Cardiac septum (tissue), 1 donor: Measurements from ENCODE around the gene GFPT2. TPM values are rescaled to one million over a fixed set of nuclear protein-coding genes. Genes with fewer than 3 reads are reported as not detected.

Experiments
- DNase-seq: peaks from one replicate; pipeline ENCODE4 v3.0.0-alpha.2; 2020; ENCODE audit warnings: low spot score
- intact Hi-C: fragments of 100-400 bp; cut with DNase I; formaldehyde crosslinking; loops from one replicate; pipeline ENCODE4 v1.14.0; 2022
- total RNA-seq: library from RNA; stranded (reverse); fragmentation: NEBNext Ultra II Directional; extraction: Animal tissue kit (Norgen Biotek cat#: 25700); gene quantifications from one replicate; pipeline ENCODE4 v1.2.1, GENCODE V29; 2021
- donor health status: DM: no; HTN: no; CAD: no.

Gene GFPT2
- total RNA-seq, 1 donor from 2014 or later = 12.9 TPM

DNA sequence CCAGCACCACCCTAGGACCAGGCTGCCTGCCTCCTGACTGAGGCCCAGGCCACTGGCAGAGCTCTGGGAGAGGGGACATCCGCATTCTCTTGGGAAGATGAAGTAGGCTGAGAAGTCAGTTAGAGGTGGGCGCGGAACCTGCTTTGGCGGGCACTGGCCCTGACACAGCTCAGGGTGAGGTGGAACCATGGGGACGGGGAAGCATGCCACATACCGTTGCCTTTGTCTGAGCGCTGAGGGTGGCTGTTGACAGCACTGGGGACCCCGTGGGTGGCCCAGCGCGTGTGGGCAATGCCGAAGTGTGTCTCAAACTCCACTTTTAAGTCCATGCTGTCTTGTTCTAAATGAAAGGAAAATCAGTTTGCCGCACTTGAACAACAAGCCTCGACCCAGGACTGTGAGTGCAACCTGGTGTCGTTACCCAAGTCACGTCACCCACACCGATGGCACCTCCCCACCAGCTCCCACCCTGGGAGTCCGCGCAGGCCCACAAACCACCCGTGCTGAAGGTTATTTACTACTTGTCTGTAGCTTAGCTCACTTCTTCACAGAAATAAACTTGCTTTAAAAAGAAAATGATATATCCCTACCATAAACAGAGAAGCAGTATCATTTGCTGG, 17.4 kb downstream of the GFPT2 start:
- no peak for DNase-seq
- intact Hi-C loops = no loop called here

DNA sequence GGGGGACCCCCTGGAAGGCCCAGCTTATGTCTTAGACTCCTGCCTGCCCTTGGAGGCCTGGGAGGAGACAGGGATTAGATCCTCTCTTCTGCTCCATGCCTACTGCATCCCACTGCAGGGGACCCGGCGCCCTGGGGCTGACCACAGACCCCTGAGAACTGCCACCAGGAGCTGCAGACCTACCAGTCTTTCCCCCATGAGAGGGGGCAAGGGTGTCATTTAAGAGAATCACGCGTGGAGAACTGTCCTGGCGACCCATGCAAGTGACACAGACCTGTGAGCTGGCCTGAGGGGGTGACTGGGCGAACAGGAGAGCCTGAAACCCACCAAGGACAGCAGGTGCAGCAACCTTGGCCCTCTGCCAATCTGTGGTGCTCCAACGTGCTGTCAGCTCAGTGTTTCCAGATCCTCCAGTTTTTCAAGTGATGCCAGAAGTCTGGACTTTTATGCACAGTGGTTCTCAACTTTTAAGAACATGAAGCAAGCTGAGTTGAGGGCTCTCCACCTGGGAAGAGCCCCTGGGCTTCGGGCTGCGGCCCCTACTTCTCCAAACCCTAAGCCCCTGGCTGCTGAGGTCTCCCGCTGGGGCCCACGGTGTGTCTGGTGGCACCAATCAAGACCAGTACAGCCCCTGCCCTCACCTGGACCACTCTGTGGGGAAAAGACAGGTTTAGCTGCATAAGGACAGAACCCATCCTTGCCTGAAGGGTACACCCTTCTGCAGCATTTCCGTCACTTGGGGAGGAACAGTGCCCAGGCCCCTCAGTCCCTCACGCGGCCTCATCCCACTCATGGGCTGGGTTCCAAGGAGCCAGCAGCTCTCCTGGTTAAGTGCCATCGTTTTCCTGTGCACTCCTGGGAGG, 18.2 kb downstream of the GFPT2 start:
- DNase-seq = no peak
- intact Hi-C loops = no loop called here

DNA sequence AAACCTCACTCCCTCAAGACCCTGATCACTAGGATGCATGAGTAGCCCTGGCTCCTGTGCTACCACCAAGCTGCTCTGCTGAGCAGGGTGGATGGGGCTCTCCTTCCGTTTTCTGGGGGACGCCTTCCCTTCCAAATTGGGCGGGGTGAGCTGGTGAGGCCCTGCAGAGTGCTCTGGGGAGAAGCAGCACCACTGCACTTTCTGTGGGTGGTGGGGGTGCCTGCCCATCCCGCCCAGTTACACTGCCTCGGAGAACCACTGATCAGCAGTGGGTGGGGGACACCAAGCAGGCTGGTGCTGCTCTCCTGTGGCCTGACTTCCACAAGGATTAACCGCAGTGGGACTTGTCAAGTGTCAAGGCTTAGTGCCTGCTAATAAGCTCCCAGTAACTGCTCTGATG, 19.0 kb downstream of the GFPT2 start:
- intact Hi-C loops = no loop called here
- no peak for DNase-seq

DNA sequence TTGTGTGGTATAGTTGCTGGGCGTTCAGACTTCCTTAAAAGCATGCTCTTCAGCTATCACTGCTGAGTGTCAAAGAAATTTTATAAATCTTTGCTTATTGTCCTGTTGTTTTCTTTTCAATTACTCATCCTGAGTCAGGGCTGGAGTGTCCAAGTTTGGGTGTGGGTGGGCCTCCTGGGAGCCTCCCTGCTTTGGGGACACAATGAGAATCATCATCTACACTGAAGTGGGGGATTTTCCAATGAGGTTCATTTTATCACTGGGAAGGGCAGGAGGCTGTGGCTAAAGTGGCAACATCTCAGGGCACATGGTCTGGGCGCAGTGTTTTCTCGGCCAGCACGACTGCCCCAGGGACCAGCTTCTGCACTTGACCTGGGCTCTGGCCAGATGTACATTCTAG, 19.5 kb downstream of the GFPT2 start:
- intact Hi-C loops = no loop called here
- no peak for DNase-seq

DNA sequence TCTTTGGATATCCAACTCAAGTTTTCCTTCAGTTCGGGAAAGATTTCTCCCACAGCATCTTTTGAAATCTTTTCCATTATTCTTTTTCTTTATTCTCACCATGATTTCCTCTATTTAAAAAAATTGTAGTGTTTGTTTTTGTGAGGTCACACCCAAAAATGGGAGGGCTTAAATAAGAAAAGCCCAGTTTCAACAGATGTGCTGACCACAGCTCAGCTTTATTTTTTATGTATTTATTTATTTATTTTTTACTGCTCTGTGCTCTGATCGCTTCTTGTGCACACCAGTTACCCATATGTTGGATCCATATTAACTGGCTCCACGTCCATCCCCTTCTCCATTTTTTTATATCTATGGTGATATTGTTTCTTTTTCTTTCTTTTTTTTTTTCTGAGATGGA, 20.3 kb downstream of the GFPT2 start:
- intact Hi-C loops = no loop called here
- DNase-seq = no peak

DNA sequence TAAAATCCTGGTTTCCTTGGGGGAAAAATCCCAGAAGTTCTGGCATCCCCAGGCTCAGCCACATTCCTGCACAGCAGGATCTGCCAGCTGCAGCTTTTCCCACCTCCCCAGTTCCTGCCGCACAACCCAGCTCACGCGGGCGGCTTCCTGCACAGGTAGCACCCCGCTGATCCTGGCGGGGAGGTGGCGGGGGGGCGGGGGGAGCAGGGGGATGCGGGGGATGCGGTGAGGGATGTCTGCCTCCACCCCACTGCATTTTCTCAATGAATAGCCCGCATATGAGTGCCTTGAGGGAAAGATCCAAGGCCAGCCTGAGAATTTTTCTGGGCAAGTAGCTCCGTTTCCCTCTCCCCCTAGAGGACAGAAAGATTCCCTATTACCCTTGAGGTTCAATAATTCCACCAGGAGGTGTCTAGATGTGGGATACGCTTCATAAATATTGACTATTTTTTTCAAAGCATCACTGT, 21.1 kb downstream of the GFPT2 start:
- intact Hi-C loops = no loop called here
- DNase-seq = no peak

DNA sequence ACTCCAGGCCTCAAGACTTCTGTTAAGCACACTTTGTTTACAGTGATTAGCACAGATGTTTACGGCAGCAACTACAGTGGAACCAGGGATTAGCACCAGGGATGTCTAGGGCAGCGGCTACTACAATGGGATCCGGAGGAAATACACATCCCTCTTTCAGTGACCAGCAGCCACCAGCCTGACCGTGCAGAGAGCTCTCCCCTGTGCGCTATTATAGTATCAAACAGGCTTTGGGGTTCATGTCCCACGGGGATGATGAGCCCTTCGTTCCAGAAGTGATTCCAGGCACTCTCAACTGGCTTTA, 21.5 kb downstream of the GFPT2 start:
- no peak for DNase-seq
- intact Hi-C loops = no loop called here

DNA sequence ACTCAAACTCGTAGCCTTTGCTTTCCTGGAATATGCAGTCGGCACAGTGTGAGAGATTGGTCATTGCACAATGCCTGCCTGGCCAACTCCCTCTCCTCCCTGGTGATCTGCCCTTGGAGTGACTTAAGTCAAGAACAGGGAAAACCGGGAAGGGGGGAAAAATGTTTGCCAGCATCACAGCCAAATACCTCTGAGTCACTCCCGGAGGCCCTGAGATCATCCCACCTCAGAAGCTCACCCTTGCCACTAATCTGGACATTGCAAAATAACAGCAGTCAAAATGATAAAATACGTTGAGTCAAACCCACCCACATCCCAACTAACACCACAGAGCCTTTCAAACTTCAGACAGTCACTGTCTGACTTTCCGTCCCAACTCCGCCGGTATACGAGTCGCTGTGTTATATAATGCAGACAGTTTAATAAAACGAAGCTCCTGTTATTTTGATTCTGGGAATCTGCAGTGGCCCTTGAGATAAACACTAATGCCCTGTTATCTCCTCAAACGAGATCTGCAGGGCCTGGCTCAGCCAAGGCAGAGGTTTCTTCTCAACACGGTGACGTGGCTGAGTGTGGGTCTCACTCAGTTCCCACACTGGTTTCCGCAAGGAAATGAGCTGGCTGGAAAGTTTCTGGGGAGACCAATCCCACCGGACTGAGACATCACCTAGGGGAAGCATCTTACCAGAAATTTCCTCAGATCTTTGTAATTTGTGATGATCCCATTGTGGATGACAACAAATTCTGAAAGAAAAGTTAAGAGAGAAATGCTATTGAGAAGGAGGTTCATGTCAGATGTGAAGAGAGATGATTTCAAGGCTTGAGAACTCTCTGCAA, 22.1 kb downstream of the GFPT2 start:
- intact Hi-C loops = no loop called here
- no peak for DNase-seq

DNA sequence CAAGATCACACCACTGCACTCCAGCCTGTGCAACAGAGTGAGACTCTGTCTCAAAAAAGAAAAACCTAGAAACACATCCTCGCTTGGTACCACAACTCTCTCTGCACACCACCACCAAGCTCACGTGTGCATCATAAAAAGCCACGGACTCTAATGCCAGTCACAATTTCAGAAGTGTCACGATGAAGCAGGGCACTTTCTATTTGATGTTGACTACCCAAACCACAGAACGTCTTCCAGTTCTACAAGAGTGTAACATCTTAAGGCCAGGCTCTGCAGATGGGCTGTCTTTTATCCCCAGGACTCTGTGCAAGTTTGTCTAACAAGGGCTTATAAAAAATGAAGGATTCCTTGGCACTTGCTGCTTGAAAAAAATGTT, 22.9 kb downstream of the GFPT2 start:
- DNase-seq = no peak
- intact Hi-C loops = no loop called here

DNA sequence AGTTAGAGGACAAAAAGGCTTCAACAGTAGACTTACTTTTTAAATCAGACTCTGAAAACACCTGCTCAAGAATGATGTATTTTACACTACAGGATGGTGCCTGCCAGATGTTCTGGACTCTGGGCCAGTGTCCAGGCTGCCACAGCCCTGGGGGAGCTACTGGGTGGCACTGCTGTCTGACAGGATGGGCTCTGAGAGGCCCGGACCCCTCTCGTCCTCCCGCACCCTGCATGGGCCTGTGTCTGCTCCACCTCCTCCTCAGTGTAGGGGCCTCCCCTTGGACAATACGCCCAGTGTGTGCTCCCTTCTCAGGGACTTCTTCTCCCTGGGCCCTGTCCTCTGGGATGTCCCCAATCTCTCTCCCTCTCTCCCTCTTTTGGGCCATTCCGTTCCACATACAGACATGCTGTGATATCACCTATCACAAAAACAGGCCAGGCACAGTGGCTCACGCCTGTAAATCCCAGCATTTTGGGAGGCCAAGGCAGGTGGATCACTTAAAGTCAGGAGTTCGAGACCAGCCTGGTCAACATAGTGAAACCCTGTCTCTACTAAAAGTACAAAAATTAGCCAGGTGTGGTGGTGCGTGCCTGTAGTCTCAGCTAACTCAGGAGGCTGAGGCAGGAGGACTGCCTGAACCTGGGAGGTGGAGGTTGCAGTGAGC, 23.4 kb downstream of the GFPT2 start:
- no peak for DNase-seq
- intact Hi-C loops = loop anchor here (5.0 kb wide), 2 partner anchors 37 to 202 kb away; partner anchors contain the start of gene MAPK9

DNA sequence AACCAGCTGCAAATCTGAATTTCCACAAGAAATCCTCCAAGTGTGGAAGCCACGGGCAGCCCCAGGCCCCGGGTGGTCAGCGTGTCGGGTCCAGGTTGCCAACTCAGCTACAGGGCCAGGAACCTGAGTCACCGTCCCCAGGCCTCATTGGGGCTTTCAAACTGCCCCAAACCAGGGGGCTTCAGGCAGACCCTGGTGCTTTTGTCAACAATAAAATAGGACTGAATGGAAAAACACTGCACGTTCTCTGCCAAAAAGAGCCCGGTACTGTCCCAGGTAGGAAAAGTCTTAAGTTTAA, 24.0 kb downstream of the GFPT2 start:
- DNase-seq = no peak
- intact Hi-C loops = loop anchor here (5.0 kb wide), 2 partner anchors 37 to 202 kb away; partner anchors contain the start of gene MAPK9

DNA sequence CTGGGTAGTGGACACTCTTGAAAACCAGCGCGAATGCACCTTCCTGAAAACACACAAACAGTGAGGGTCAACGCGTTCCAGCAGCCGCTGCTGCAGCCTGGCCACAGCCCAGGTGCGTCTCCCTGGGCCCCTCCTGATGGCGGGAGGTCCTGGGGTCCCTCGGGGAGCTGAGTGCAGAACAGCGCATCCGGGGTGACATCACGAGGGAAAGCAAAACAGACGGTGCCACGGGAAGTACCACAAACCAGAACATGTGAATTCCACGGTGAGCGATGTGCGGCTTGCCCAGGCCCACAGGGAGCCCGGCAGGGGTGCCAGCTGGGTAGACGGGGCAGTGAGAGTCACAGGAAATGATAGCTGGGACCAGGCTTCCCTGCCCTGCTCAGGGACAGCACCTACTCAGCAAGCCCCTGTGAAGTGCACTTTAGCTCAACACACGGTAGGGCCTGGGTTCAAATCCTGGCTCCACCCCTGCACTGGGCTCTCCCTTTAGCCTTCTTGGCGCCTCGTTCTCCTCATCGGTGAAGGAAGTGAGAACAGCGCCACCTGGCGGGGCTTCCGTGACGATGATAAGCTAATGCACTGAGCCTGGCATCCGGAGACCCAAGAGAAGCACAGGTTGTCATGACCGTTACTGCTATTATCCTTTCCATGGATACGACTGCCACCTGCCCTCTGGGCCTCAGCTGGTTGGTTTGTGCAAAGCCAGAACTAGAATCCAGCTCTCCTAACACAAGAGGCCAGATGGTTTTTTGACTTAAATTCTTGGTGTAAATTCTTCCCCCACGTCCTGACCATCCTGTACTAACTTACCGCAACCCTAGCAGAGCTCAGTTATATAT, 24.6 kb downstream of the GFPT2 start:
- peak; percentile 90 for DNase-seq
- intact Hi-C loops = loop anchor here (5.0 kb wide), 2 partner anchors 36 to 201 kb away; partner anchors contain the start of gene MAPK9

DNA sequence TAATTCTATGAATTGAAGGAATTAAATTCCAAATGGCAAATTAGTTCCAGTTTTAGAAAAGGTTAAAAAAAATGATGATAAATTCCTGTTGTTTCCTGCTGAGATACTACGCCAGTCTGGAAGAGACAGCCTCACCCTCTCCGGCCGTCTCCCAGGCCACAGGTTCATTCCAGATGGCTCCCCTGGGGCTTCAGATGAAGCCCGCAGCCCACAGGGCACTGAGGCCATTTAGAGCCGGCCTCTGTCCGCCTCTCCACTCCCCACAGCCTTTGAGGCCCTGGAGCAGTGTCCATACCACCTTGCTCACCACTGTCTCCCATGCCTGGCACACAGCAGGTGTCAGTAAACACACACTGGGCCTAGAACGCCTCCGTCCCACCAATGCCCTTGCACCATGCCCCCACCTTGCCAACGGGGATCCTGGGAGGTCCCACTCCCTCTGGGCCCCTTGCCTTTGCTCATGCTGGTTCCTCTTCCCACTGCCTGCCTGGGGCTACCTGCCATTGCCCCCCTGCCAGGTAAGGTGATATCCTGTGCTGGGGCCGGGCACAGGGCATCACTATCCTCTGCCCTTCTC, 26.1 kb downstream of the GFPT2 start:
- DNase-seq = no peak
- intact Hi-C loops = loop anchor here (5.0 kb wide), 2 partner anchors 35 to 200 kb away; partner anchors contain the start of gene MAPK9

DNA sequence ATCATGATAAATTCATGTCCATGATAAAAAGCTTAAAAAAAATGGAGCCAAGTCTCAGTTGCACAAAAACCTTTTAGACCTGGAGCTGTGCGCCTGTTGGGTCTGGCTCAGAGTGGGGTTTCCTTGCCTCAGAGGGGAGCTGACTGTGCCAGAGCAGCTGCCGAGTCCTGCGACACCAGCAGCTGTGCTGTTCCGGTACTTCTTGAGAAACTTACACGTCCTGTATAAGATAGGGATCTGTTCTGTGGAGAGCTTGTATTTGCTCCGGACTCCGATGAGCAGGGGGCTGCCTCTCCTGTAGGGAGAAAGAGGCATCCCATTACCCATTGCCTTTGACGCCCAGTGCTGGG, 28.6 kb downstream of the GFPT2 start:
- intact Hi-C loops = no loop called here
- DNase-seq = no peak

DNA sequence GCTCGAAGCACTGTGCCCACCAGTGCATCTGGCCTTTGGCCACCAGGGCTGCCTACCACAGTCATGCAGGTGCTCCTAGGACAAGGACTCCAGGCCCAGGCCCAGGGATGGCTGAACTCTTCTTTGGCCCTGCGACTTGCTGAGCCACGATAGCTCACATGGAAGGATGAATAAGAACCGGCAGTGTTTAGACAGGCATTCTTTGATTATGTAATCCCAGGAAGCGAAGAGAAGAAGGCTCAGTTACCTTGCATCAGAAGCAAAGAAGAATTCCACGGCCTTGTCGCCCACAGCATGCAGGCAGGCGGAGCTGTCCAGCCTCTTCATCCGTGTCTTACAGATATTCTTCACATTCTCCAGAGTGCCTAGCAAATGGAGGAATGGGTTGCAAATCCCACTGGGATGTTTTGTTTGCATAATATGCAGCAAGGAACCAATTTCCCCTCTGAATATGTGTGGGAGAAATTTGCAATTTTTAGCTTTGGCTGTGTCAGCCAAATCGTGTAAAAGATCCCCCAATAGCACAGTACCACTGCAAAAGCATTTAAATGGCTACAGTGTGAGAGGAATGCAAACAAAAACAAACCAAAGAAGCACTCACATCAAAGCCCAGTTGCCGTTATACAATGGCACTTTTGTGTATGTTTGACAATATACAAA, 29.1 kb downstream of the GFPT2 start:
- no peak for DNase-seq
- intact Hi-C loops = no loop called here

DNA sequence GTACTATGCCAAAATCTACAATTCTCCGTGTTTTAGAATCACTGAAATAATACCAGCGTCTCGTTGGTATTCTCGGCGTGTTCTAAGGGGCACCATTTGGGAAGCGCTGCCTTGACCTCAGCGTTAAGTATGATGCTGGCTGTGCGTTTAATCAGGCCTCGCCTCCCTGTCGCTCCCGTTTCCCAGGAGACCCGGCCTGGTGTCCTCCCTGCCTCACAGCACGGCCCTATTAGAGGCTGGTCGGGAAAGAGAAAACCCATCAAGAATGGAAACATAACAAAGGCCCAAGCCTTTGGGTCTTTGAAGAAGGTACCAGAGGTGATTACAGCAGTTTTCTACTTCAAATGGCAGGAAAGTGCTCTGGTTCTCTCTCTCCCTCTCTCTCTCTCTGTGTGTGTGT, 30.0 kb downstream of the GFPT2 start:
- intact Hi-C loops = no loop called here
- no peak for DNase-seq

DNA sequence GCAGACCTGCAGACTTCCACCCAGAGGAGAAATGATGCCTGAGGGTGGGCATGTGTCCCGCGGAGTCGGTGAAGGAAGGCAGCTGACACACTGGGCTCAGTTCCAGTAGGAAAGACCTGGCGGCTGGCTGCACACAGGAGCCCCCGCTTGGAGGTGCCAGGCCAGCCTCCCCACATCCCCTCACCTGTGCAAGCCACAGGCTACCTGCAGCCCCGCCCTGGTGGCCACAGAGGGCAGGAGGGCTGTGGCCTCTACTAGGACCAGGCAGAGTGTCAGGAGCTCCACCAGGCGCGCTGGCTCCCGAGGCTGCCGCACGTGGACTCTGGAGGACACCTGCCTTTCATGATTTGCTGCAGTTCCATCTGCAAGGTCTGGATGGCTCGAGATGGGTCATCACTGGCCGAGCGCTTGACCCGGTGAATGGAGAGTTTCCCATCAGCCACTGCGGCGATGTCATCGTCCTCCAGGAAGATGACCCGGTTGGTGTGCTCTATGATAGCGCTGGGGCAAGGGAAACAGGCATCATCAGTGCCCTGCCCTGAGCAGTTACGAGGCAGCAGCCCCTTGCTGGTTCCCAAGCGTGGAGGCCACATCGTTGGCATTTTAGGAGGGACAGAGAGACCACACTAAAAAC, 34.6 kb downstream of the GFPT2 start:
- no peak for DNase-seq
- intact Hi-C loops = no loop called here

DNA sequence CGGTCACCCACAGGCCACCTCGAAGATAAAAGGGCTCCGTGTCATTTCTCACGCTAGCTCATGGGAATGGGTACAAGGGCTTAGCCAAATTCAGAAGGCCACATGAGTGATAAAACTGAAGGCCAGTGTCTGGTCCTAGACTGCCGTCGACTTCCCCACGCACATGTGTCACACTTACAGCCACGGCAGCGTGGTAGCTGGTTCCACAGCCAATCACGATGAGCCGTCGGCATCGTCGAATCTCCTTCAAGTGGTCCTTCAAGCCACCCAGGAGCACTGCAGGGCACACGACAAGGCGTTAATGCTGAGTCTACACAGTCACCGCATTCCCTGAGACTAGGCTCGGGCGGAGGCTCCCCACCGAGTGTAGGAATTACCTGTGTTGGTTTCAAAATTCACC, 36.5 kb downstream of the GFPT2 start:
- DNase-seq = peak; percentile 67

More for the DNA sequence above, 36.5 kb downstream of the GFPT2 start:
- intact Hi-C loops = no loop called here
